HG03460 (cell line): Measurements from ENCODE around the gene PIEZO1.
"Not testable (repeated sequence)": the region's sequence is repeated elsewhere in the genome, so short reads cannot be mapped to it uniquely, and the experiment has no call there.

Source experiments
- ATAC-seq: cut with Tn5 transposase; IDR thresholded peaks from one replicate; pipeline ENCODE4 v1.9.1; 2021; ENCODE audit not compliant: unreplicated experiment

Gene PIEZO1

GRCh38 chr16:88784074-88784855 is 755 bp downstream of the PIEZO1 start:
- ATAC-seq = no peak

DNA sequence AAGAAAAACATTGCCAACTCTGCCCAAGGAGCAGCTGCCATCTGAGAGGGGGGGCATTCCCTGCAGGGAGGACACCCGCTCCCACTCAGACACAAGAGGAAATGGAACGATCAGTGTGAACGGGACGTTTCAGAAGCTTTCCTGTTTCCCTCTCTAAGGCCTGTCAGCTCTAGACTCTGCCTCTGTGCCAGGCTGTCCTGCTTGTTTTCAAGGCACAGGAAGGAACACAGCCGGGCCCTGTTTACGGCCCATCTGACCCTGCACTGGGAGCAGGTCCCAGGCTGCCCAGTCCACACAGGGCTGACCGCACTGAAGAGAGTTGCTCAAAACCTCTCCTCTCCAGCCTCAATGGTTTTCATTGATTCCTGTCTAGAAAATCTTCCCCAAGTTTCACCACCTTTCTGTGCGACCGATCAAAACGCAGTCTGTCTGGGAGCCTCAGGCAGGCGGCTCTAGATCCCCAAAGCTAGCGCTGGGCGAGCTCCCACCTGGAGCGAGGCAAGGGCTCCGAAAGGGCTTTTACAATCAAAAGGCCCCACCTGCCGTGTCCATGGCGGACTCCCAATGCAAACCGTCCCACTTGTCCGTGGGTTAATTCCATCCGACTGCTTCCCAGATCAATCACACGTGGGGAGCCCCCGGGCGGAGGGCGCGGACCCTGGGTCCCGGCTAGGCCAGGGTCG is 1.5 kb downstream of the PIEZO1 start:
- no peak for ATAC-seq

GRCh38 chr16:88782454-88783390 is 2.3 kb downstream of the PIEZO1 start:
- ATAC-seq = no peak

DNA sequence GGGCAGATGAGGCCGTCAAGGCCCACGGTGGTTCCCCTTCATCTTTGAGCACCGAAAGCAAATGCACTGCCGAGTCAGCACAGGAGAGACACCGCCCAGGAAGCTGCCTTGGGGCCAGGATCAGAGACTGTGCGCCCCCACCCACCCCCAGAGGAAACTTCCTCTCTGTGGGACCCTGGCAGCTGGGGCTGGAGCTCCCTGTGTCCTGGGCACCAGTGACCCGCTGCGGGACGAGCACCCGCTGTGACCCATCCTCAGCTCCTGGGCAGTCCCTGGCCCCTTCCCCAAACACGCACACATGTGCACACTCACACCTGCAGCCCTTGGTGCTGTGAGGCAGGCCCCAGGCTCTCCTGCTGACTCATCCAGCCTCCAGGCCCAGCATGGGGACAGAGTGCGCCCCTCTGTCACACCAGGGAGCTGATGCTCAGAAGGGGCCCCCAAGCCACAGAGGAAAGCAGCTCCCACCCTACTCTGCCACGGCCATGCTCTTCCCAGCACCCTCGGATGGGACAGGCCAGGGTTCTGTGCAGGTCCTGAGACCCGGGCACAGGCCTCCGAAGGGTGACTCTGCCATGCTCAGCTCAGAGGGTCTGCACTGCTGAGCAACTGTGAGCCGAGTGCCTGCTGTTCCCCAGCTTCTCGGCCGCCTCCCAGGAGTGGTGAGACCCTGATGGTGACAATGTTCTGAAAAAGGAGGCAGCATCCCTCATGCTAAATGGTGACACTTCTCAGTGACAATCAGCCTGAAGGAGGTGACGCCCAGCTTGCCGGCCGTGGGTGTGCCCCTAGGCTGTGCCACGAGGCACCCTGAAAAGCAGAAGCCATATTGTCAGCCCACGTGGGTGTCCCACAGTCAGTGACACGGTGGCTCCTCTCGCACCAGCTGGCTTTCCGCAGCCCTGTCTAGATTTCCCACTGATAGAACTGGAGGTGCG is 3.6 kb downstream of the PIEZO1 start:
- peak; percentile 45 for ATAC-seq

DNA sequence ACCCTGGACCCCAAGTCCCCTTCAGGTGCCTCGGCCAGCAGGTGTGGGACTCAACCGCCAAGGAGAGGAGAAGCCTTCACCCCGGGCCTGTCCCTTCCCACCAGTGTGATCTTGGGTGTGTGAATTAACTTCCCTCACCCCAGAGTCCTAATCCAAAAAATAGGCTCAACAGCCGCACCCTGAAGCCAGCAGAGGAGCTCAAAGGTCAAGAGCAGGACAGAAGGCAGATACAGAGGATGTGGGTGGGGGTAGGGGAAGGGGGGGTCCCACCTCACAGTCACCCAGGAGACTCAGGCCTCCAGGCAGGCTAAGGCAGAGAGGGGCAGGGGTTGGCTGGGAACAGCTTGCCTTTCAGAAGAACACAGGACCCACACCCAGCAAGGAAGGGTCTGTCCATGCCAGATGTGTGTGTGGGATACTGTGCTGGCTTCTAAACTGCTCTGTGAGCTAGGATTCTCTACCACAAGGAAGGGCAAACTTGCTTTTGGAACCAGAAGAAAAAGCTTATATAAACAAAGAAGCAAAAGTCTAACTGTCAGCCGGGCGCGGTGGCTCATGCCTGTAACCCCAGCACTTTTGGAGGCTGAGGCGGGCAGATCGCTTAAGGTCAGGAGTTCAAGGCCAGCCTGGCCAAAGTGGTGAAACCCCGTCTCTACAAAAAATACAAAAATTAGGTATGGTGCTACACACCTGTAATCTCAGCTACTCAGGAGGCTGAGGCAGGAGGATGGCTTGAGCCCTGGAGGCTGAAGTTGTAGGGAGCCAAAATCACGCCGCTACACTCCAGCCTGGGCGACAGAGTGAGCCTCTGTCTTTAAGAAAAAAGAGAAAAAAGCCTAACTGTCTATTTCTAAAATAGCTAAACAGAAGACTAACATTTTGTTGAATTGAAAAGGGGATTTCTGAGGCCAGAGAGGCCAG is 4.6 kb downstream of the PIEZO1 start:
- no peak for ATAC-seq

DNA sequence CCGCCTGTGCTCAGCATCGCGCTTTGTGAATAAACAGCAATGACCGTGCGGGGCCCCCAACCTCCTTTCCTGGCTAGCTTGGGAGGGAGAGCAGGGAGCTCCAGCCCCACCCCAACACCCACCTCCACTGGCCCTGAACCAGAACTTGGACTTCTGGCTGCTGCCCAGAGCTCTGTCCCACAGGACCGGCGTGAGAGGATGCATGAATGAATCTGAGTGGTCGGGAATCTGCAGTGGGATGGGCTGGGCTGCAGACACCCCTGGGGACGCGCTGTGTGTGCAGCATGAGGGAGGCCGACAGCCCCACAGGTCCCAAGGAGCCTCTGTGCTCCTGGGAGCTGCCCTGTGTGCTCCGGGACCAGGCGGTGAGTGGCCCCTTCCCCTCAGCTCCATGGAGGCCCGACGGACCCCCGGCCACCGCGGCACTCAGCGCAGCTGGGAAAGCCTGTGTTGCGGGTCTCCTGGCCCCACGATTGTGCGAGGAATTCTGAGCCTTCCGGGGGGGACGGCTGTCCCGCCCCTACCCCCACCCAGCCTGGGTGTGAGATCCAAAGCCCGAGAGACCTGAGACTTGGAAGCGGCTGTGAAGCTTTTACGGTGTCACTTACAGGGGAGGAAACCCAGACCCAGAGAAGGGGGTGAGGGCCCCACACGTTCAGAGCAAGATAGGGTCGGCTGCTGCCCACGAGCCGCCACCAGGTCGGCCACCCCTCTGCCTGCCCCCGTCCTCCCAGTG is 5.4 kb downstream of the PIEZO1 start:
- no peak for ATAC-seq

DNA sequence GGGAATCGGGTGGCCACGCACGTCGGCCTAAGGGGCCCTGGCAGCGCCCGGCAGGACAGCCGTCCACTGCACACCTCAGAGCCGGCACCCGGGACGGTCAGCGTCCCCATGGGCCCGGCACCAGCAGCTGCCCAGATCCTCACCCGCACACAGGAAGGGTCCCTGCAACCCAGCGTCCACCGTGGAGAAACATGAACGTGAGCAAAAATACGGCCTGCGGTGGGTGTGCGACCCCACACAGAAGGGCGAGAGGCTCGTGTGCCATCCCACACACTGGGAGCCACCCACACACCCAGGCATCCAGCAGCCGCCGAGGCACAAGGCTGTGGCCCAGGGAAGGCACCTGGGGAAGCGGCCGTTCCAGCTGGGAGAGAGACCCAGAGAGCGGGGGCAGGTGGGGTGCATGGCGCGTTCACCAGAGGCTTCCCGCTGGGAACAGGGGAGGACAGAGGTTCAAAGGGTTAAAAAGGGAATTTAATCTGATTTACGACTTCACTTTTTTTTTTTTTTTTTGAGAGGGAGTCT is 6.4 kb downstream of the PIEZO1 start:
- ATAC-seq = no peak

DNA sequence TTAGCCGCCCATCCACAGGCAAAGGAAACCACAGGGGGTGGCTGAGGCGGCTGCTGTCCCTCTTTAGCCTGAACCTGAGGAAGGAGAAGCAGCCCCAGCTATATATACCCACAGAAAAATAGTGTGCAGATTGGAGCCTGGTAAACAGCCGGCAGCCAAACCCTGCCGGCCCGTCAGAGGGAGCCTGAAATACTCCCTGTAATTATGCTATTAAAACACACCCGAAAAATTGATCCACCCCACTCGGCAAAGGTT is 6.8 kb downstream of the PIEZO1 start:
- no peak for ATAC-seq

GRCh38 chr16:88777471-88778270 is 7.3 kb downstream of the PIEZO1 start:
- ATAC-seq = no peak

GRCh38 chr16:88775825-88776224 is 9.2 kb downstream of the PIEZO1 start:
- ATAC-seq = no peak

- ATAC-seq = no peak
These were observed 10.3 kb downstream of the PIEZO1 start for GRCh38 chr16:88774544-88775393.

GRCh38 chr16:88773812-88774291 is 11.2 kb downstream of the PIEZO1 start:
- ATAC-seq = no peak

DNA sequence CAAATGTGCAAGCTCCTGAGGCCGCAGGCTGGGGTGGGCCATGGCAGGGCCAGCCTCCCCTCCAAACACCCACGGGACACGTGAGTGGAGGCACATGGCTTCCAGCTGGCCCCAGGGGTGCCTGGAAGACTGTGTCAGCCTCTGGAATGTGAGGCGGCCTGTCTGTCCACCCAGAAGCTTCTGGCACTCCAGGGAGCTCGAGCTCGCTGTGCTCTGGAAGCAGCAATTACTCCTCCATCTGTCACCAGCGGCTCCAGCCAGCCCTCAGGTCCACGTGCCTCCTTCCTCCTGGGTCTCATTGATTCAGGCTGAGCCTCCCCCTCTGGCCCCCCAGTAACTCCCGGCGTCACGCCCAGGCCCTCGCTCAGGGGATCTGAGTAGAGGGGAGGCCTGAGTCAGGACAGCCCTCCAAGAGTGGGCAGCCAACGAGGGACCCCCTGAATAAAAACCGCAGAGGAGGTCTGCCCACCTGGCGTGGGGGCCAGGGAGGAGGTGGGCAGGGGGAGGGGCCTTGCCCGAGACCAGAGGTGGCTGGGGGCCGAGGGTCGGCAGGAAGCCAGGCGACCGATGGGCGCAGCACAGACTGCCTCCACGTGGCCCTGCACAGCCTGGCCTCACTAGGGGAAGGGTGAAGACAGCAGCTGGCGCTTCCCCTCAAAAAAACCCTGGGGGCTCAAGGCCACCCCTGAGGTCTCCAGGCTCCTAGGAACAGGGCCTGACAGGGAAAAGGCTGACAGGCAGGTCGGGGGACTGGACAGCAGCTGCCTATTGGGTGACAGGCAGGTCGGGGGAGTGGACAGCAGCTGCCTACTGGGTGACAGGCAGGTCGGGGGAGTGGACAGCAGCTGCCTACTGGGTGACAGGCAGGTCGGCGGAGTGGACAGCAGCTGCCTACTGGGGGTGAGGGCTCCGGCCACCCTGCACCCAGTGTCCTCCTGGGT is 11.9 kb downstream of the PIEZO1 start:
- no peak for ATAC-seq

DNA sequence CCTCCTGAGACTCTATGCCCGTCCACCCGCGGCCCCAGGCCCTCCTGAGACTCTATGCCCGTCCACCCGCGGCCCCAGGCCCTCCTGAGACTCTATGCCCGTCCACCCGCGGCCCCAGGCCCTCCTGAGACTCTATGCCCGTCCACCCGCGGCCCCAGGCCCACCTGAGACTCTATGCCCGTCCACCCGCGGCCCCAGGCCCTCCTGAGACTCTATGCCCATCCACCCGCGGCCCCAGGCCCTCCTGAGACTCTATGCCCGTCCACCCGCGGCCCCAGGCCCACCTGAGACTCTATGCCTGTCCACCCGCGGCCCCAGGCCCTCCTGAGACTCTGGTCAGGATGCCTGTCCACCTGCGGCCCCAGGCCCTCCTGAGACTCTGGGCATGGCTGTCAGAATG is 13.2 kb downstream of the PIEZO1 start:
- not testable (repeated sequence) for ATAC-seq

DNA sequence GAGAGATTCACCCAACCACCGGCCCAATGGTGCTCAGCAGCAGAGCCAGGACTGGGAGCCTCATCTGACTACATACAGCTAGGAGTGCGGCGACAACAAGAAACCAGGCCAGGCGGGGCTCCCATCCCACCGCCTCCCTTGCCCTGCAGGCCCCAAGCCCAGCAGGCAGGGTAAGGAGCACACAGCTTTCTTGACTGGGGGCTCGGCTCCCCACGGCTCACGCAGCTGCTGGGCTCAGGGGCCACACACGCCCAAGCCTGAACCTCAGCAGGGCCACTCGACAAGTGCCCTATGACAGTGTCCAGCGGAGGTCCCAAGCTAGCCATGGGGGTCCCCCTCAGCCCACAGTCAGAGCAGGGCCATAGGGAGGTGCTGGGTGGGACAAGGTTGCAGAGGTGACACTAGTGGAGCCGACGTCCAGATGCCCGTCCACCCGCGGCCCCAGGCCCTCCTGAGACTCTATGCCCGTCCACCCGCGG is 13.7 kb downstream of the PIEZO1 start:
- ATAC-seq = no peak
